HCT116 (cell line): Measurements from ENCODE around the gene CBFA2T2. TPM values are rescaled to one million over a fixed set of nuclear protein-coding genes. Genes with fewer than 3 reads are reported as not detected.

Experiments
- ATAC-seq: fragments of 200-7000 bp; cut with Tn5 transposase; 2 replicates; pipeline ENCODE4 v1.9.1; 2020; ENCODE audit warnings: mild to moderate bottlenecking, moderate library complexity
- BruUV-seq: library from RNA; stranded (reverse); fragments of 400-500 nt; replicated peaks from 2 replicates; lab custom pipeline; 2021; lab: Mats Ljungman, UMichigan
- CTCF ChIA-PET: fragments of 300-600 bp; sonication (Branson Sonifier 250); formaldehyde crosslinking; loops from one replicate; lab custom pipeline; 2021; ENCODE audit warnings: antibody characterized with exemption; lab: Charles Lee
- POLR2A ChIA-PET: fragments of 300-600, 350-600 bp; sonication (Branson Sonifier 250); formaldehyde crosslinking; loops from one replicate; lab custom pipeline; 2021; ENCODE audit warnings: antibody characterized with exemption; lab: Charles Lee
- RAD21 ChIA-PET, 2 experiments: fragments of 300-600 bp; sonication (Branson Sonifier 250); formaldehyde crosslinking; loops; one replicate each; lab custom pipeline; 2023; ENCODE audit warnings: low total read pairs in 2 of 2; ENCODE audit not compliant: uncharacterized antibody in 2 of 2, unreplicated experiment in 2 of 2, low non-redundant PET in 1 of 2; lab: Charles Lee
- DNase-seq: peaks from one replicate; pipeline ENCODE4 v3.0.0-alpha.2; 2010; ENCODE audit warnings: low read depth, low spot score
- H2AFZ ChIP-seq: fragments of 200-600 bp; shearing (Covaris generic), sonication (generic); 2 replicates; pipeline ENCODE4 v1.6.1; 2017; ENCODE audit warnings: low read depth, mixed run types, mixed read lengths, antibody characterized with exemption, low read length; ENCODE audit not compliant: poor library complexity, severe bottlenecking
- H3K27ac ChIP-seq: 2 replicates; pipeline ENCODE4 v1.5.1; 2012; ENCODE audit warnings: low read depth, low read length
- H3K27me3 ChIP-seq: fragments of 200-600 bp; sonication (generic); 2 replicates; pipeline ENCODE4 v1.6.1; 2016; ENCODE audit warnings: mixed run types, low read length, mixed read lengths; ENCODE audit not compliant: insufficient read depth
- H3K36me3 ChIP-seq, 2 experiments: fragments of 200-500 bp in 1 of 2; fragments of 200-600 bp in 1 of 2; sonication (Bioruptor generic) in 1 of 2; sonication (generic) in 1 of 2; 2 replicates each; pipeline versions ENCODE4 v1.5.1 to v1.6.1; 2014 to 2016; ENCODE audit warnings: low read length in 2 of 2, inconsistent platforms in 1 of 2, mixed read lengths in 1 of 2, mixed run types in 1 of 2; ENCODE audit not compliant: insufficient read depth in 2 of 2, control insufficient read depth in 1 of 2
- H3K4me1 ChIP-seq, 2 experiments: fragments of 200-600 bp in 1 of 2; sonication (generic) in 1 of 2; 2 replicates each; pipeline versions ENCODE4 v1.5.1 to v1.6.1; 2012 to 2017; ENCODE audit warnings: low read length in 2 of 2, inconsistent platforms in 1 of 2, mild to moderate bottlenecking in 1 of 2, mixed read lengths in 1 of 2, mixed run types in 1 of 2, moderate library complexity in 1 of 2; ENCODE audit not compliant: insufficient read depth in 2 of 2, control insufficient read depth in 1 of 2
- H3K4me2 ChIP-seq: fragments of 200-600 bp; sonication (generic); 2 replicates; pipeline ENCODE4 v1.6.1; 2017; ENCODE audit warnings: mixed run types, low read length, mixed read lengths
- H3K4me3 ChIP-seq, 2 experiments: fragments of 200-600 bp in 1 of 2; sonication (generic) in 1 of 2; replicated peaks in 1 of 2; 2 replicates each; pipeline ENCODE4 v1.5.1; 2011 to 2016; ENCODE audit warnings: low read length in 2 of 2, control low read depth in 1 of 2, low read depth in 1 of 2, mild to moderate bottlenecking in 1 of 2, mixed read lengths in 1 of 2, mixed run types in 1 of 2
- H3K79me2 ChIP-seq: fragments of 200-600 bp; sonication (generic); 2 replicates; pipeline ENCODE4 v1.6.1; 2017; ENCODE audit warnings: mild to moderate bottlenecking, mixed run types, low read length, moderate library complexity, mixed read lengths; ENCODE audit not compliant: insufficient read depth
- H3K9ac ChIP-seq: fragments of 200-600 bp; sonication (generic); 2 replicates; pipeline ENCODE4 v1.6.1; 2016; ENCODE audit warnings: low read length, mixed read lengths
- H3K9me2 ChIP-seq: fragments of 200-600 bp; sonication (generic), shearing (Covaris generic); 2 replicates; pipeline ENCODE4 v1.6.1; 2017; ENCODE audit warnings: mixed run types, mild to moderate bottlenecking, moderate library complexity; ENCODE audit not compliant: insufficient read depth
- H3K9me3 ChIP-seq, 2 experiments: fragments of 200-500 bp in 1 of 2; fragments of 200-600 bp in 1 of 2; sonication (Bioruptor generic) in 1 of 2; sonication (generic) in 1 of 2; 2 replicates each; pipeline ENCODE4 v1.6.1; 2014 to 2017; ENCODE audit warnings: low read length in 2 of 2, mixed read lengths in 2 of 2, inconsistent platforms in 1 of 2, low read depth in 1 of 2, mild to moderate bottlenecking in 1 of 2, mixed run types in 1 of 2, moderate library complexity in 1 of 2; ENCODE audit not compliant: control insufficient read depth in 1 of 2, insufficient read depth in 1 of 2
- H4K20me1 ChIP-seq: fragments of 200-600 bp; sonication (generic), shearing (Covaris generic); 2 replicates; pipeline ENCODE4 v1.6.1; 2017; ENCODE audit warnings: mixed run types, mild to moderate bottlenecking, moderate library complexity; ENCODE audit not compliant: insufficient read depth
- CEBPB ChIP-seq: IDR thresholded peaks from 2 replicates; pipeline ENCODE4 v1.6.1; 2012; ENCODE audit warnings: low read depth
- ELF1 ChIP-seq: IDR thresholded peaks from 2 replicates; pipeline ENCODE4 v1.6.1; 2012; ENCODE audit warnings: low read depth, borderline replicate concordance
- EZH2phosphoT487 ChIP-seq: fragments of 200-600 bp; IDR thresholded peaks from 2 replicates; pipeline ENCODE4 v1.6.1; 2018; ENCODE audit warnings: antibody characterized with exemption, borderline replicate concordance
- FOSL1 ChIP-seq: IDR thresholded peaks from 2 replicates; pipeline ENCODE4 v1.6.1; 2012; ENCODE audit warnings: low read depth
- JUND ChIP-seq: IDR thresholded peaks from 2 replicates; pipeline ENCODE4 v1.6.1; 2012
- POLR2A ChIP-seq: IDR thresholded peaks from 2 replicates; pipeline ENCODE4 v1.7.0; 2011; ENCODE audit warnings: borderline replicate concordance; ENCODE audit not compliant: insufficient read depth, insufficient read length; ENCODE audit errors: extremely low read depth
- POLR2AphosphoS5 ChIP-seq: IDR thresholded peaks from 2 replicates; pipeline ENCODE4 v1.6.1; 2011; ENCODE audit warnings: mild to moderate bottlenecking, low read depth, low read length, moderate library complexity
- RAD21 ChIP-seq: IDR thresholded peaks from 2 replicates; pipeline ENCODE4 v1.6.1; 2012; ENCODE audit warnings: low read depth, mild to moderate bottlenecking
- SIN3A ChIP-seq: IDR thresholded peaks from 2 replicates; pipeline ENCODE4 v1.6.1; 2012; ENCODE audit warnings: low read depth
- SRF ChIP-seq: IDR thresholded peaks from 2 replicates; pipeline ENCODE4 v1.6.1; 2012; ENCODE audit warnings: low read depth
- YY1 ChIP-seq: IDR thresholded peaks from 2 replicates; pipeline ENCODE4 v1.6.1; 2011; ENCODE audit warnings: low read length, low read depth, moderate library complexity, mild to moderate bottlenecking; ENCODE audit not compliant: insufficient replicate concordance; ENCODE audit errors: extremely low read depth
- ZFX ChIP-seq: fragments of 450-650 bp; IDR thresholded peaks from 2 replicates; pipeline ENCODE4 v1.6.1; 2017
- ZNF274 ChIP-seq: fragments of 200-500 bp; sonication (Bioruptor generic); IDR thresholded peaks from 2 replicates; pipeline ENCODE4 v1.6.1; 2014; ENCODE audit warnings: mild to moderate bottlenecking, low read depth, low read length, inconsistent platforms
- intact Hi-C: fragments of 100-400 bp; cut with micrococcal nuclease; formaldehyde crosslinking; loops from 2 replicates; pipeline ENCODE4 v1.10.0; 2022
- total RNA-seq: library from RNA; stranded (reverse); gene quantifications from one replicate; pipeline ENCODE4 v1.2.1, GENCODE V29; 2021; ENCODE audit not compliant: unreplicated experiment
- TF ChIP-seq, protein P1 (sequence below), 3 experiments: fragments of 200-600 bp in 1 of 3; sonication (generic) in 1 of 3; IDR thresholded peaks in 2 of 3; conservative IDR thresholded peaks in 1 of 3; 2 replicates each; pipeline ENCODE4 v1.5.1; 2012 to 2017; ENCODE audit warnings: low read depth in 2 of 3, low read length in 2 of 3, antibody characterized with exemption in 1 of 3, borderline replicate concordance in 1 of 3, control low read depth in 1 of 3, mild to moderate bottlenecking in 1 of 3, mixed read lengths in 1 of 3, mixed run types in 1 of 3, moderate library complexity in 1 of 3; ENCODE audit not compliant: insufficient read depth in 1 of 3
- TF ChIP-seq, protein P2 (sequence below): IDR thresholded peaks from 2 replicates; pipeline ENCODE4 v1.6.1; 2012
- TF ChIP-seq, protein P3 (sequence below): IDR thresholded peaks from 2 replicates; pipeline ENCODE4 v1.6.1; 2012
- TF ChIP-seq, protein P4 (sequence below): IDR thresholded peaks from 2 replicates; pipeline ENCODE4 v1.6.1; 2012; ENCODE audit warnings: low read depth

Gene CBFA2T2
- total RNA-seq, 1 experiment from 2014 or later = 8.0 TPM

DNA sequence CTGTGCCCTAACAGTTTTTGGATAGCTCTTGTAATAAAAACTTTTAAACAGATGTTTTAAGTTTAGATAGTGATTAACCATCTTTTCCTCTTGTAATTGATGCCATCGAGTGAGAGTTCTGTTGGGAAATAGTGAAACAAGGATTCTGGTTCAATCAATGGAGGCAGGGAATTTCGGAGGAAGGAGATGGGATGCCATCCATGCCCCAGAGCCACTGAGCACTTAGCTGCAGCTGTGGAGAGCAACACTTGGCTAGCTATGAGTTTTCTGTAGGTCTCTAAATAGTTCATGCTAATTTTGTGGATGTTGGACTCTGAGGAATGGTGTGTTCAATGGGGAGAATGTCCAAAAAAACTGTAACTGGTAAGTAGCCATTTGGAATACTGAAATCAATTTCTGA, 16.7 kb downstream of the CBFA2T2 start:
- no peak overlapping the region for H3K4me2 ChIP-seq
- no TSS peak for BruUV-seq
- no peak overlapping the region for H3K9ac ChIP-seq
- intact Hi-C loops = no loop called here
- DNase-seq (no peak), ATAC-seq (no peak)
- peaks cover 6% of the 10 kb centered on the region; the same call in 1 of the 2 replicates for H3K79me2 ChIP-seq
- POLR2A ChIA-PET = interaction anchor here (1.3 kb wide), 1 partner anchor 17 kb away, joined by 5 read pairs; the partner anchor contains the start of gene CBFA2T2
- no peak overlapping the region for H3K27ac ChIP-seq
- H3K4me1 ChIP-seq = no peaks in the 10 kb centered on the region
- no peaks in the 10 kb centered on the region for H4K20me1 ChIP-seq
- H3K9me3 ChIP-seq = no peaks in the 10 kb centered on the region
- H3K36me3 ChIP-seq = no peaks in the 10 kb centered on the region
- CTCF ChIA-PET = no interaction called here
- H2AFZ ChIP-seq = no peak overlapping the region
- no peaks in the 10 kb centered on the region for H3K27me3 ChIP-seq
- no peak overlapping the region for H3K4me3 ChIP-seq
- RAD21 ChIA-PET = no interaction called here
- TF ChIP-seq ZNF274 (no peak), POLR2AphosphoS5 (no peak), EZH2phosphoT487 (no peak), POLR2A (no peak), JUND (no peak), CEBPB (no peak), ELF1 (no peak), YY1 (no peak), FOSL1 (no peak), RAD21 (no peak), SRF (no peak), ZFX (no peak), SIN3A (no peak)
- TF ChIP-seq, protein P1, sequence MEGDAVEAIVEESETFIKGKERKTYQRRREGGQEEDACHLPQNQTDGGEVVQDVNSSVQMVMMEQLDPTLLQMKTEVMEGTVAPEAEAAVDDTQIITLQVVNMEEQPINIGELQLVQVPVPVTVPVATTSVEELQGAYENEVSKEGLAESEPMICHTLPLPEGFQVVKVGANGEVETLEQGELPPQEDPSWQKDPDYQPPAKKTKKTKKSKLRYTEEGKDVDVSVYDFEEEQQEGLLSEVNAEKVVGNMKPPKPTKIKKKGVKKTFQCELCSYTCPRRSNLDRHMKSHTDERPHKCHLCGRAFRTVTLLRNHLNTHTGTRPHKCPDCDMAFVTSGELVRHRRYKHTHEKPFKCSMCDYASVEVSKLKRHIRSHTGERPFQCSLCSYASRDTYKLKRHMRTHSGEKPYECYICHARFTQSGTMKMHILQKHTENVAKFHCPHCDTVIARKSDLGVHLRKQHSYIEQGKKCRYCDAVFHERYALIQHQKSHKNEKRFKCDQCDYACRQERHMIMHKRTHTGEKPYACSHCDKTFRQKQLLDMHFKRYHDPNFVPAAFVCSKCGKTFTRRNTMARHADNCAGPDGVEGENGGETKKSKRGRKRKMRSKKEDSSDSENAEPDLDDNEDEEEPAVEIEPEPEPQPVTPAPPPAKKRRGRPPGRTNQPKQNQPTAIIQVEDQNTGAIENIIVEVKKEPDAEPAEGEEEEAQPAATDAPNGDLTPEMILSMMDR (IDR thresholded peaks at IDR 0.05 in 2 of 3, conservative IDR thresholded peaks at IDR 0.05 in 1 of 3; ENCODE audit: borderline replicate concordance in 1 of 3, insufficient read depth in 1 of 3, low read depth in 2 of 3, low read length in 2 of 3) = no peak
- TF ChIP-seq, protein P2, sequence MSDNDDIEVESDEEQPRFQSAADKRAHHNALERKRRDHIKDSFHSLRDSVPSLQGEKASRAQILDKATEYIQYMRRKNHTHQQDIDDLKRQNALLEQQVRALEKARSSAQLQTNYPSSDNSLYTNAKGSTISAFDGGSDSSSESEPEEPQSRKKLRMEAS = no peak
- TF ChIP-seq, protein P3, sequence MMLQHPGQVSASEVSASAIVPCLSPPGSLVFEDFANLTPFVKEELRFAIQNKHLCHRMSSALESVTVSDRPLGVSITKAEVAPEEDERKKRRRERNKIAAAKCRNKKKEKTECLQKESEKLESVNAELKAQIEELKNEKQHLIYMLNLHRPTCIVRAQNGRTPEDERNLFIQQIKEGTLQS = no peak
- TF ChIP-seq, protein P4, sequence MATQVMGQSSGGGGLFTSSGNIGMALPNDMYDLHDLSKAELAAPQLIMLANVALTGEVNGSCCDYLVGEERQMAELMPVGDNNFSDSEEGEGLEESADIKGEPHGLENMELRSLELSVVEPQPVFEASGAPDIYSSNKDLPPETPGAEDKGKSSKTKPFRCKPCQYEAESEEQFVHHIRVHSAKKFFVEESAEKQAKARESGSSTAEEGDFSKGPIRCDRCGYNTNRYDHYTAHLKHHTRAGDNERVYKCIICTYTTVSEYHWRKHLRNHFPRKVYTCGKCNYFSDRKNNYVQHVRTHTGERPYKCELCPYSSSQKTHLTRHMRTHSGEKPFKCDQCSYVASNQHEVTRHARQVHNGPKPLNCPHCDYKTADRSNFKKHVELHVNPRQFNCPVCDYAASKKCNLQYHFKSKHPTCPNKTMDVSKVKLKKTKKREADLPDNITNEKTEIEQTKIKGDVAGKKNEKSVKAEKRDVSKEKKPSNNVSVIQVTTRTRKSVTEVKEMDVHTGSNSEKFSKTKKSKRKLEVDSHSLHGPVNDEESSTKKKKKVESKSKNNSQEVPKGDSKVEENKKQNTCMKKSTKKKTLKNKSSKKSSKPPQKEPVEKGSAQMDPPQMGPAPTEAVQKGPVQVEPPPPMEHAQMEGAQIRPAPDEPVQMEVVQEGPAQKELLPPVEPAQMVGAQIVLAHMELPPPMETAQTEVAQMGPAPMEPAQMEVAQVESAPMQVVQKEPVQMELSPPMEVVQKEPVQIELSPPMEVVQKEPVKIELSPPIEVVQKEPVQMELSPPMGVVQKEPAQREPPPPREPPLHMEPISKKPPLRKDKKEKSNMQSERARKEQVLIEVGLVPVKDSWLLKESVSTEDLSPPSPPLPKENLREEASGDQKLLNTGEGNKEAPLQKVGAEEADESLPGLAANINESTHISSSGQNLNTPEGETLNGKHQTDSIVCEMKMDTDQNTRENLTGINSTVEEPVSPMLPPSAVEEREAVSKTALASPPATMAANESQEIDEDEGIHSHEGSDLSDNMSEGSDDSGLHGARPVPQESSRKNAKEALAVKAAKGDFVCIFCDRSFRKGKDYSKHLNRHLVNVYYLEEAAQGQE = no peak
- H3K9me2 ChIP-seq = no peaks in the 10 kb centered on the region
